Spleen (tissue), 11 donors: ENCODE data around the gene STAT5A. TPM values are rescaled to one million over a fixed set of nuclear protein-coding genes. Genes with fewer than 3 reads are reported as not detected.

Experiments used
- DNase-seq: peaks from one replicate; pipeline ENCODE4 v3.0.0-alpha.2; 2020
- H3K27ac ChIP-seq, 8 donors: fragments of 200-600 bp; sonication (generic) in 7 of 8; 1 replicate in 4 of 8; 2 replicates in 4 of 8; pipeline versions ENCODE4 v1.5.0 to v1.8.0; 2016 to 2021; ENCODE audit warnings: inconsistent platforms in 4 of 8, mild to moderate bottlenecking in 4 of 8, moderate library complexity in 1 of 8
- H3K27me3 ChIP-seq, 7 donors: fragments of 200-600 bp; sonication (generic) in 6 of 7; replicated peaks in 1 of 7; 1 replicate in 4 of 7; 2 replicates in 3 of 7; pipeline versions ENCODE4 v1.5.0 to v1.8.0; 2016 to 2021; ENCODE audit warnings: inconsistent platforms in 3 of 7, mild to moderate bottlenecking in 1 of 7
- H3K36me3 ChIP-seq, 6 donors: fragments of 200-600 bp; sonication (generic) in 5 of 6; 1 replicate in 4 of 6; 2 replicates in 2 of 6; pipeline versions ENCODE4 v1.5.0 to v1.8.0; 2016 to 2021; ENCODE audit warnings: inconsistent platforms in 2 of 6
- H3K4me1 ChIP-seq, 6 donors: fragments of 200-600 bp; sonication (generic) in 5 of 6; 1 replicate in 3 of 6; 2 replicates in 3 of 6; pipeline versions ENCODE4 v1.5.0 to v1.8.0; 2016 to 2021; ENCODE audit warnings: inconsistent platforms in 3 of 6
- H3K4me3 ChIP-seq, 8 donors: fragments of 200-600 bp; sonication (generic) in 7 of 8; 1 replicate in 4 of 8; 2 replicates in 4 of 8; pipeline versions ENCODE4 v1.5.0 to v1.8.0; 2016 to 2021; ENCODE audit warnings: inconsistent platforms in 4 of 8, mild to moderate bottlenecking in 4 of 8, moderate library complexity in 2 of 8
- H3K9me3 ChIP-seq, 8 donors: fragments of 200-600 bp; sonication (generic) in 7 of 8; 1 replicate in 4 of 8; 2 replicates in 4 of 8; pipeline versions ENCODE4 v1.5.0 to v1.8.0; 2016 to 2021; ENCODE audit warnings: inconsistent platforms in 4 of 8
- CTCF ChIP-seq, 11 experiments: fragments of 200-600 bp in 7 of 11; fragments of 450-650 bp in 4 of 11; sonication (generic) in 4 of 11; IDR thresholded peaks in 8 of 11; conservative IDR thresholded peaks in 3 of 11; 1 replicate in 7 of 11; 2 replicates in 4 of 11; pipeline versions ENCODE4 v1.4.0 to v1.8.0; 2016 to 2021; ENCODE audit warnings: antibody characterized with exemption in 11 of 11, inconsistent platforms in 4 of 11, mild to moderate bottlenecking in 1 of 11
- POLR2A ChIP-seq, 3 donors: fragments of 450-650 bp; IDR thresholded peaks; one replicate each; pipeline ENCODE4 v1.5.1; 2017; ENCODE audit warnings: antibody characterized with exemption in 3 of 3, mild to moderate bottlenecking in 1 of 3
- POLR2AphosphoS5 ChIP-seq, 3 donors: sonication (generic); formaldehyde crosslinking; IDR thresholded peaks; one replicate each; pipeline ENCODE4 v1.5.1; 2017; ENCODE audit warnings: antibody characterized with exemption in 3 of 3
- WGBS, 5 donors: extraction: QIAGEN DNeasy Blood & Tissue Kit in 3 of 5; methylation state at CpG; one replicate each; pipeline versions ENCODE4 v1.1.5 to v1.1.7; 2013 to 2018; 5-methylcytosine and 5-hydroxymethylcytosine counted together
- intact Hi-C: fragments of 100-400 bp; cut with DNase I; formaldehyde crosslinking; loops from one replicate; pipeline ENCODE4 v1.15.0; 2023; ENCODE audit warnings: low total_unique reads
- polyA plus RNA-seq, 3 donors: library from polyadenylated mRNA; stranded (reverse); fragments of 200-250 nt; gene quantifications; one replicate each; pipeline ENCODE4 v1.2.1, GENCODE V29; 2013
- total RNA-seq, 7 donors: library from RNA; depleted of rRNA in 3 of 7; stranded (reverse); fragments of >200 nt in 3 of 7; fragmentation: NEBNext Ultra II Directional in 4 of 7; extraction: Animal tissue kit (Norgen Biotek cat#: 25700) in 4 of 7; gene quantifications; one replicate each; pipeline versions ENCODE4 v1.1.0 to v1.2.1, GENCODE V29; 2016 to 2021
- donor health status: healthy with polysubstance abuse.
- donor health status: DM: no; HTN: no; CAD: no; lungs with moderate emphysema.
- donor health status: DM: no; HTN: no; CAD: no.
- donor health status: Bipolar disorder and iron deficiency.
- donor health status: healthy.
- donor health status: DM: no; HTN: no; CAD: no.
- donor health status: DM: yes; HTN: yes; CAD: no.

The STAT5A gene
- total and polyA plus RNA-seq, 10 donors: 22.7 to 131 (median 71.6) TPM

GRCh38 chr17:42266462-42266861 lies 21.8 kb upstream of the STAT5A start:
- Histone ChIP-seq H3K4me3 (peak overlapping the region in 1 of 8 donors; percentile 44), H3K9me3 (no peaks in the 10 kb centered on the region), H3K27me3 (no peaks in the 10 kb centered on the region), H3K27ac (peak overlapping the region in 5 of 8 donors; percentile 45 to 81 (median 67)), H3K4me1 (peaks cover 0 to 73% (median 30%) of the 10 kb centered on the region in 6 donors), H3K36me3 (no peaks in the 10 kb centered on the region)
- DNase-seq: no peak
- WGBS, 5 donors: 78 to 96% (median 86%) methylated on average over 2 of the region's 2 CpGs
- TF ChIP-seq CTCF (IDR thresholded peaks at IDR 0.05 in 8 of 11, conservative IDR thresholded peaks at IDR 0.05 in 3 of 11) (no peak), POLR2AphosphoS5 (IDR thresholded peaks at IDR 0.05) (no peak), POLR2A (IDR thresholded peaks at IDR 0.05) (no peak)
- intact Hi-C loops: no loop called here

GRCh38 chr17:42266918-42267766 lies 21.2 kb upstream of the STAT5A start:
- peak in 1 of 3 donors; percentile 52 for TF ChIP-seq POLR2AphosphoS5 (IDR thresholded peaks at IDR 0.05)
- TF ChIP-seq CTCF (IDR thresholded peaks at IDR 0.05 in 8 of 11, conservative IDR thresholded peaks at IDR 0.05 in 3 of 11): no peak
- TF ChIP-seq POLR2A (IDR thresholded peaks at IDR 0.05): no peak
- intact Hi-C loops: no loop called here

GRCh38 chr17:42268236-42268635 lies 20.1 kb upstream of the STAT5A start:
- H3K9me3 ChIP-seq: no peaks in the 10 kb centered on the region
- DNase-seq: no peak
- WGBS, 5 donors: 75 to 86% (median 82%) methylated on average over 5 of the region's 5 CpGs
- intact Hi-C loops: no loop called here
- peaks cover 10 to 77% (median 46%) of the 10 kb centered on the region in 6 donors for H3K4me1 ChIP-seq
- H3K36me3 ChIP-seq: no peaks in the 10 kb centered on the region
- H3K27me3 ChIP-seq: no peaks in the 10 kb centered on the region
- peak overlapping the region in 3 of 8 donors; percentile 15 to 81 (median 76) for H3K27ac ChIP-seq
- TF ChIP-seq POLR2AphosphoS5 (IDR thresholded peaks at IDR 0.05) (no peak), POLR2A (IDR thresholded peaks at IDR 0.05) (no peak), CTCF (IDR thresholded peaks at IDR 0.05 in 8 of 11, conservative IDR thresholded peaks at IDR 0.05 in 3 of 11) (no peak)
- no peak overlapping the region for H3K4me3 ChIP-seq

More at GRCh38 chr17:42266918-42267766, 21.2 kb upstream of the STAT5A start:
- Histone ChIP-seq H3K27me3 (no peaks in the 10 kb centered on the region), H3K27ac (peak overlapping the region in 5 of 8 donors; percentile 45 to 81 (median 67)), H3K36me3 (no peaks in the 10 kb centered on the region), H3K4me3 (peak overlapping the region in 1 of 8 donors; percentile 44), H3K4me1 (peaks cover 3 to 73% (median 35%) of the 10 kb centered on the region in 6 donors), H3K9me3 (no peaks in the 10 kb centered on the region)
- WGBS, 5 donors: 71 to 82% (median 72%) methylated on average over 9 of the region's 9 CpGs
- no peak for DNase-seq

- H3K27ac ChIP-seq: peak overlapping the region in 1 of 8 donors; percentile 95
- 62 to 93% (median 83%) methylated on average over 4 of the region's 4 CpGs for WGBS, 5 donors
- DNase-seq: no peak
- TF ChIP-seq POLR2AphosphoS5 (IDR thresholded peaks at IDR 0.05) (no peak), CTCF (IDR thresholded peaks at IDR 0.05 in 8 of 11, conservative IDR thresholded peaks at IDR 0.05 in 3 of 11) (no peak), POLR2A (IDR thresholded peaks at IDR 0.05) (no peak)
- H3K4me3 ChIP-seq: no peak overlapping the region
- peaks cover 23 to 93% (median 64%) of the 10 kb centered on the region in 6 donors for H3K4me1 ChIP-seq
- no peaks in the 10 kb centered on the region for H3K9me3 ChIP-seq
- H3K27me3 ChIP-seq: no peaks in the 10 kb centered on the region
- no peaks in the 10 kb centered on the region for H3K36me3 ChIP-seq
- intact Hi-C loops: no loop called here
These were observed 18.1 kb upstream of the STAT5A start for GRCh38 chr17:42270170-42270535.
